Left lung (tissue), 10 donors: ENCODE measurements around the gene CAMTA1. TPM values are rescaled to one million over a fixed set of nuclear protein-coding genes. Genes with fewer than 3 reads are reported as not detected.

Experiments
- ATAC-seq: fragments of 200-7000 bp; cut with Tn5 transposase; one replicate; pipeline ENCODE4 v1.9.1; 2020; ENCODE audit warnings: moderate library complexity
- DNase-seq, 4 donors: peaks; one replicate each; pipeline ENCODE4 v3.0.0-alpha.2; 2013 to 2020
- H3K27ac ChIP-seq, 2 donors: fragments of 200-600 bp; sonication (generic) in 1 of 2; one replicate each; pipeline versions ENCODE4 v1.5.0 to v1.8.0; 2020 to 2021
- H3K27me3 ChIP-seq, 2 donors: fragments of 200-600 bp; sonication (generic) in 1 of 2; one replicate each; pipeline versions ENCODE4 v1.5.0 to v1.8.0; 2020 to 2021
- H3K36me3 ChIP-seq, 2 donors: fragments of 200-600 bp; sonication (generic) in 1 of 2; one replicate each; pipeline versions ENCODE4 v1.5.0 to v1.8.0; 2020 to 2021
- H3K4me1 ChIP-seq, 2 donors: fragments of 200-600 bp; one replicate each; pipeline ENCODE4 v1.8.0; 2021
- H3K4me3 ChIP-seq, 2 donors: fragments of 200-600 bp; sonication (generic) in 1 of 2; one replicate each; pipeline versions ENCODE4 v1.5.0 to v1.8.0; 2020 to 2021; ENCODE audit warnings: mild to moderate bottlenecking in 1 of 2
- H3K9me3 ChIP-seq, 2 donors: fragments of 200-600 bp; sonication (generic) in 1 of 2; one replicate each; pipeline versions ENCODE4 v1.5.0 to v1.8.0; 2020 to 2021
- intact Hi-C, 2 donors: fragments of 100-400 bp; cut with DNase I; formaldehyde crosslinking; loops; one replicate each; pipeline versions ENCODE4 v1.11.2 to v1.14.2; 2022
- polyA plus RNA-seq, 6 donors: library from polyadenylated mRNA; unstranded; fragments of 120-200 nt; gene quantifications; one replicate each; pipeline ENCODE4 v1.2.1, GENCODE V29; 2013; ENCODE audit not compliant: insufficient read length in 6 of 6
- total RNA-seq, 2 donors: library from RNA; stranded (reverse); fragmentation: NEBNext Ultra II Directional; extraction: Animal tissue kit (Norgen Biotek cat#: 25700); gene quantifications; one replicate each; pipeline ENCODE4 v1.2.1, GENCODE V29; 2021
- TF ChIP-seq, protein P1 (sequence below), 2 donors: fragments of 200-600 bp; sonication (generic) in 1 of 2; IDR thresholded peaks; one replicate each; pipeline versions ENCODE4 v1.5.0 to v1.8.0; 2021; ENCODE audit warnings: antibody characterized with exemption in 2 of 2
- donor health status: DM: no; HTN: yes; CAD: no.
- donor health status: DM: no; HTN: no; CAD: no.

CAMTA1 gene
- total and polyA plus RNA-seq, 8 donors, result 42.7 to 69.1 (median 49.4) TPM

DNA sequence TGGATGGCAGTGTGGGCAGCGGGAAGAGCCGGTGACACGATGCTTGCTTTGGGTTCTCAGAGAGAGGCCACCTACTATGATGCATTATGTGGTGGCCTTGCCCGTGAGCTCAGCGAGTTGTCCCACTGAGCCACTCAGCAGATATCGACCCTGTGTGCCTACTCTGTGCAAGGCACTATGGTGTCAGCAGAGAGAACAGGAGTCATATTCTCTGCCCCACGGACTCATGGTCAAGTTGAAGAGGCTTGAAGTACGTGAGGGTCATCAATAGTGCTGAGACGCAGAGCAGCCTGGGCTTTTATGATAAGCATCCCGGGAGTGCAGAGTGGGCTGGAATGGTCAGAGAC lies 466.2 kb downstream of the CAMTA1 start:
- intact Hi-C loops, result no loop called here
- Histone ChIP-seq H3K4me3 (no peak overlapping the region), H3K27ac (no peak overlapping the region), H3K4me1 (no peaks in the 10 kb centered on the region), H3K27me3 (peaks cover 0 to 27% of the 10 kb centered on the region in 2 donors), H3K9me3 (no peaks in the 10 kb centered on the region), H3K36me3 (no peaks in the 10 kb centered on the region)
- DNase-seq (no peak), ATAC-seq (no peak)
- TF ChIP-seq, protein P1, sequence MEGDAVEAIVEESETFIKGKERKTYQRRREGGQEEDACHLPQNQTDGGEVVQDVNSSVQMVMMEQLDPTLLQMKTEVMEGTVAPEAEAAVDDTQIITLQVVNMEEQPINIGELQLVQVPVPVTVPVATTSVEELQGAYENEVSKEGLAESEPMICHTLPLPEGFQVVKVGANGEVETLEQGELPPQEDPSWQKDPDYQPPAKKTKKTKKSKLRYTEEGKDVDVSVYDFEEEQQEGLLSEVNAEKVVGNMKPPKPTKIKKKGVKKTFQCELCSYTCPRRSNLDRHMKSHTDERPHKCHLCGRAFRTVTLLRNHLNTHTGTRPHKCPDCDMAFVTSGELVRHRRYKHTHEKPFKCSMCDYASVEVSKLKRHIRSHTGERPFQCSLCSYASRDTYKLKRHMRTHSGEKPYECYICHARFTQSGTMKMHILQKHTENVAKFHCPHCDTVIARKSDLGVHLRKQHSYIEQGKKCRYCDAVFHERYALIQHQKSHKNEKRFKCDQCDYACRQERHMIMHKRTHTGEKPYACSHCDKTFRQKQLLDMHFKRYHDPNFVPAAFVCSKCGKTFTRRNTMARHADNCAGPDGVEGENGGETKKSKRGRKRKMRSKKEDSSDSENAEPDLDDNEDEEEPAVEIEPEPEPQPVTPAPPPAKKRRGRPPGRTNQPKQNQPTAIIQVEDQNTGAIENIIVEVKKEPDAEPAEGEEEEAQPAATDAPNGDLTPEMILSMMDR (IDR thresholded peaks at IDR 0.05), result no peak

DNA sequence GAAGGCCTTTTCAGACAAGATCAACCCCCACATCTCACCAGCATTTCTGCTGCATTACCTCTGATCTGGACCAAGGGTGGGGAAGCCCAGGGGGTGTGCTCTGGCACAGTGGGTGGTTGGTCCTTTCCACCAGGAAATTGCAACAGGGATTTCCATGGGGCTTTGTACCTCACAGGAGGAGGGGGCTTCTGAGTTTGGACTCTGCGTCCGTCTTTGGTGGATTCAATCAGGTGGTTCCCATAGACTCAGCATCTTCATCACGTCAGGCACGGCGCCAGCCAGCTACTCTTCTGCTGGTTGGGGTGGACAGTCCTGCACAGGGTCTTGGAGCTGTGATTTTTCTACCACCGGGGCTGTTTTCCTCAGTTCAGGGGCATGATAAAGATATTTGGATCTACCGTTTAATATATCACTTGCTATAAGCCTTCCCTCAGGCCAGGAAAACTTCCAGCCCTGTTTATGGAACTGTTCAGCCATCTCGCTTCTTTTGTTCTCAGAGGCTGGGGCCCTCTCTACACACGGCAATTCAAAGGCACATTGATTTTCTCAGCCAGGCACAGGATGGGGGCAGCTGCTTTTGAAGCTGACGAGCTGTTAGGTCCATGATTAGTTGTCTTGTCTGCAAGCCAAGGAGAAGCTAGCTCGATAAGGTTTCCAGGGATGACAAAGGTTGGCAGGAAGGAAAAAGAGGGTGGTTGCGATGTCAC lies 467.3 kb downstream of the CAMTA1 start:
- Histone ChIP-seq H3K9me3 (no peaks in the 10 kb centered on the region), H3K4me3 (no peak overlapping the region), H3K27me3 (peaks cover 0 to 25% of the 10 kb centered on the region in 2 donors), H3K36me3 (no peaks in the 10 kb centered on the region), H3K4me1 (no peaks in the 10 kb centered on the region), H3K27ac (no peak overlapping the region)
- intact Hi-C loops, result no loop called here
- TF ChIP-seq, protein P1 (IDR thresholded peaks at IDR 0.05), result no peak
- DNase-seq (peak in 1 of 4 donors; percentile 16), ATAC-seq (no peak)

DNA sequence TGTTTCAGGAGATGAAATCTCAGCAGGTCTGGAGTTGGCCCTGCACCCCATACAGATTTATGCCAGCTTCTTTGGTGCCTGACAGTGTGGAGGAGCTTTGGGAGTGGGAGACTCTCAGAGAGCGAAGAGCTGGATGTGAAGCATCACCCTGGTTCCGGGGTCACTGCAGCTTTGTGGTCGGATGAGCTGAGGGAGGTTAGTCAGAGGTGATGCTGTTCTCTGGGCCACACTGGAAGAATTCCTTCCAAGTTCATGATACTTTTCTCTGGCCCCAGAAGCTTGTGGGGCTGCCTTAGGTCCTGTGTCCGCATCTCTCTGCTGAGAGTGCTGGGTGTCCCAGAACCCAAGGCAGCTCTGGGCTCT lies 467.8 kb downstream of the CAMTA1 start:
- Histone ChIP-seq H3K9me3 (no peaks in the 10 kb centered on the region), H3K4me3 (no peak overlapping the region), H3K27ac (no peak overlapping the region), H3K4me1 (no peaks in the 10 kb centered on the region), H3K36me3 (no peaks in the 10 kb centered on the region), H3K27me3 (peaks cover 0 to 19% of the 10 kb centered on the region in 2 donors)
- intact Hi-C loops, result no loop called here
- TF ChIP-seq, protein P1 (IDR thresholded peaks at IDR 0.05), result no peak
- no peak for ATAC-seq
- no peak for DNase-seq

DNA sequence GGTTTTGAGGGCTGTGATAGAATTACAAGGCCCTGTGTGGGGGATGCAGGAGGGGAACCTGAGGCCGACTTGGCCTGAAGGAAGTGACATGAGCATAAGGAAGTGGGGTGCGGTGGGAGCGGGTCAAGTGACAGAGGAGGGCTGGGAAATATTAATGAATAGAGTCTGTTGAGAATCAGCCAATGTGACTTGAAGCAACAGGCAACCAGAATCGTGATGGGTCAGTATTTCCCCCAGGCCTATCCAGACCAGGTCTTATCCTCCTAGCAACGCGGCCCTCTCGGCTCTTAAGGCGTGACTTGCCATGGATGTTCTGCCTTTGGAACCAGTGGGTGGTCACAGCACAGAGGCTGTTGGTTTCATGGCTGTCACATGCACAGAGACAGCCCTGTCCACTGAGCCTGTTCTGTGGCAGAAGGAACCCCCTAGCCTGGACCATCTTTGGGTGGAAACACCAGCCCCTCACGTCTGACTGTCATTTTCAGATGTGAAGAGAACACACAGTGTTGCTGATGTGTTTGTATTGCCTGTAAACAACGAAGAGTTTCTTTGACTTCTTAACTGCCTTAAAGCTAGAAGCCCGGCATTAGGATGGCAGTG lies 468.8 kb downstream of the CAMTA1 start:
- H3K27me3 ChIP-seq, result peaks cover 0 to 11% of the 10 kb centered on the region in 2 donors
- no peak overlapping the region for H3K27ac ChIP-seq
- ATAC-seq, result no peak
- H3K4me3 ChIP-seq, result no peak overlapping the region
- no peak for DNase-seq
- TF ChIP-seq, protein P1 (IDR thresholded peaks at IDR 0.05), result no peak
- H3K36me3 ChIP-seq, result no peaks in the 10 kb centered on the region
- no peaks in the 10 kb centered on the region for H3K4me1 ChIP-seq
- intact Hi-C loops, result no loop called here
- H3K9me3 ChIP-seq, result no peaks in the 10 kb centered on the region

DNA sequence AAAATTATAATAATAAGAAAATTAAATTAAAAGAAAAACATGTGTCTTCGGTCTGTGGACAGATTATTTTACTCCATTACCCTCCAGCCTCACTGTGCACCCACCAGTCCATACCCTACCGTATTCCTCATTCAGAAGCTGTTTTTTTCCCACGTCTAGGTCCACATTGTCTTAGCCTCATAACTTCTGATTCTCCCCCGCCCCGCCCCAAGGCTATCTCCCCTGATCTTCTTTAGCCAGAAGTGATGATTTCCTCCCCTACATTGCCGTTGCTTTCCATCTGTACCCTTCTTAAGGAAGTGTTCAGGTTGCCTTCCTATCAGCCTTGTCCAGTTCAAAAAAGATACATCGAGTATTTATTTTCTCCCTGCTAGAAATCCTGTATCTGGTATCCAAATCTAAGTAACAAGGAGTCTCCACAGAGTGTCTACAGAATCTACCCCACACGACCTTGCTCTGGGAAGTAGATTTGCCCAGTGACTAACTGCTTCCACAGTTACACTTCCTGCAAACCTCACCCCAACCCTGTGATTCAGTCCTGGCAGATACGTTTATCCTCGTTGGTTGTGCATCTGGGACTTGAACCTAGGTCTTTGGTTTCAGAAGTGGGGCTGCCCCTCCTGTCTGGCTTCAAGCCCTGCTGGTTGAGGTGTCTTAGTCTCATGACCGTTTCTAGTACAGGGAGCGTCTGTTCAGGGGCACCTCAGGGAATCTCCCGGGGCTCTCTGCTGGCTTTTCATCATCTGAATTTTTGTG lies 470.2 kb downstream of the CAMTA1 start:
- TF ChIP-seq, protein P1 (IDR thresholded peaks at IDR 0.05), result no peak
- peaks cover 0 to 11% of the 10 kb centered on the region in 2 donors for H3K27me3 ChIP-seq
- DNase-seq (no peak), ATAC-seq (no peak)
- H3K27ac ChIP-seq, result no peak overlapping the region
- H3K4me1 ChIP-seq, result no peaks in the 10 kb centered on the region
- intact Hi-C loops, result no loop called here
- no peaks in the 10 kb centered on the region for H3K36me3 ChIP-seq
- no peak overlapping the region for H3K4me3 ChIP-seq
- H3K9me3 ChIP-seq, result no peaks in the 10 kb centered on the region
